Measurements from ENCODE around the gene VPS4B.

DNA sequence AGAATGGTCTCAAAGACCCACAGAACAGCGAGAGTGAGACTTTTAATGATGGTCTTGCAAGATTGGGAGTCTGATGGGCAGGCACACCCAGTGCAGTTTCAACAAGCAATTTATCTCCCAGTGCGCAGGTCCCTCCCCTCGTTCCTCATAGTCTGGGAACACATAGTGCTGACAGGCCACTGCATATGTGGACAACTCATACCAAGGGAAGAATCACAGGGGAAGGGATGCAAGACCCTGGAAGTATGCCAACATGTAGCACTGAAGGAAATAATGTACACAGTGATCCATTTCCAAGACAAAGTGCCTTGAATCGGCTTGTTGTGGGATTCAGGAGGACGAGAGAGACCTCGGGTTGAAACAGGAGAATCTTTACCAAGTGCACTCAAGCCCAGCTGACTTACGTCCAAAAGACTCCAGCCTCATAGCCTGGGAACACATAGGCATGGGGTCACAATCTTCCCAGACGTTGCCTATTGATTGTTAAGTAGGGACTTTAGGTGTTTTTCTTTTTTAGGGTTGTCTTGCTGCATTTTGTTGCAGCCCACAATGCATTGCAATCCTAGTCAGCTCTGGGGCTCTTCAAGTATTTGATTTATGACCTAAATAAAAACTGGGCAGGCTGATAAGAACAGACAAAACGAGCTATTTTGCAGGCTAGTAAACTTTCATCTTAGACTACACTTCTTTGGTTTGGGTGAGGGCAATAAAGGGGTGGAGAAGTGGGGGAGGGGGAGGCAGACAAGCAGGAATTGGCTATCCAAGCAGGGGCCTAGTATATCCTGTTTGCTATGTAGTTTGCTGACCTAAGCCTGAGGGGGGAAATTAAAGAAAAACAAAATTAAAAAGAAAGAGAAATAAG lies 29.8 kb upstream of the VPS4B start:
- TF ChIP-seq CTCF (IDR thresholded peaks at IDR 0.05): no peak
- TF ChIP-seq ZFX (IDR thresholded peaks at IDR 0.05; ENCODE audit: borderline replicate concordance): no peak
